Limb (tissue), 2 donors: Measurements from ENCODE around the gene NMT1.

ENCODE experiments used
- DNase-seq, 2 donors: peaks; one replicate each; pipeline ENCODE4 v3.0.0-alpha.2; 2016; ENCODE audit errors: extremely low spot score in 2 of 2

NMT1 gene

GRCh38 chr17:45104029-45104428, 42.9 kb downstream of the NMT1 start:
- no peak for DNase-seq

DNA sequence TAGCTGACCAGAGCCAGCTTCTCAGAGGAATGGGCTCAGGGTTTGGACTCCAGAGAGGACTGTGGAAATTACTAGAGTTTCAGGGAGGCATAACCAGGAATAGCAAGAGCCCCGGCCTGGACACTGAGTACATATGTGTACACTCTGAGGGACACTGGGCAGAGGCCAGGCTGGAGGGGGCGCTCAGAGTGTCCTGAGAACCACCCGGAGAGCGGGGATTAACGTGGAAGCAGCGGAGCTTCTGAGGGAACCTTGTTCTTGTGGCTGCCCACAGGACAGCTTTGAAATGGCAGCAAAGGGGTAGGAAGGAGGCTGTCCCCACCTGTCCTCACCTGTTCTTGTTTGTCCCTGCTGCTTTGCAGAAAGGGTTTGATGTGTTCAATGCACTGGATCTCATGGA, 43.4 kb downstream of the NMT1 start:
- DNase-seq, result no peak

DNA sequence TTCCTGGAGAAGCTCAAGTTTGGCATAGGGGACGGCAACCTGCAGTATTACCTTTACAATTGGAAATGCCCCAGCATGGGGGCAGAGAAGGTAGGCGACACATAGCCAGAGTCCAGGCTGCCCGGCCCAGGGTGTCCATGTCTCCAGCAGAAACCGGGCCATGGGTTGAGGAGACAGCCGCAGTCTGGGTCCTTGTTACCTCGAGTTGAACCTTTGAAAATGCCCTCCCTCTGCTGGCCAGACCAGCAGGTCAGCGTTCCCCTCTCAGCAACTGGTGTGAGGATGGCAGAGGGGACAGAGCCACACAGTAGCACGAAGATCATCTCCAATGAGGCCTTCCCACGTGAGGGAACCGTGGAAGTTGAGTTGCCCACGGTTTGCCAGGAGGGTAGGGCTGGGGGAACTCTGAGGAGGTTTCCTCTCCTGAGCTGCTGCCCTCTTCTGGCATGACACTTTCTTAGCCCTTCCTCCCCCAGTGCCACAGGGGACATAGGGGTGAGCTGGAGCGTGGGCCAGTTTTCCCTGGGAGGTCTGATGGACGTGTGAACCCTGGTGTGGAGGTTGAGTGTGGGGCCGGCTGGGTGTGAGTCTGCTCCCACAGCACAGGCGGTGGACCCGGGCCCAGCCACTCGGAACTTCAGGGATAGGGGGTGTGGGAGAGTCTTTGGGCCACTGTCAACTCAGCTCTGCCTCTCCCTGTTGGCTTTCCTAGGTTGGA, 43.9 kb downstream of the NMT1 start:
- no peak for DNase-seq

GRCh38 chr17:45106096-45106495, 45.0 kb downstream of the NMT1 start:
- no peak for DNase-seq

GRCh38 chr17:45106582-45106981, 45.5 kb downstream of the NMT1 start:
- DNase-seq, result no peak

- DNase-seq, result no peak
Measured at GRCh38 chr17:45107293-45108010, 46.3 kb downstream of the NMT1 start.

DNA sequence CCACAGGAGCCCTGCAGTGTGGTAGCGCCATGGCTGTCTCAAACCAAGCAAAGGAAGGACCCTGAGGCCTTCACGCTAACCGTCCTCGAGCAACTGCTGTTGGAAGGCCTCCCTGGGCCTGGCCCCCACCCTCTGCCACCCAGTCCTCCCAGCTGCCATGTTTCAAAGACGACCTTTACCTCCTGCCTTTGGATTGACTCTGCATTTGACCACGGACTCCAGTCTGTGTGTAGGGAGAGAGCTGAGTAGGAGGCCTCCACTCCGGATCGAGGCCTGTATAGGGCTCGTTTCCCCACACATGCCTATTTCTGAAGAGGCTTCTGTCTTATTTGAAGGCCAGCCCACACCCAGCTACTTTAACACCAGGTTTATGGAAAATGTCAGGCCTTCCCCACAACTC, 46.9 kb downstream of the NMT1 start:
- no peak for DNase-seq

DNA sequence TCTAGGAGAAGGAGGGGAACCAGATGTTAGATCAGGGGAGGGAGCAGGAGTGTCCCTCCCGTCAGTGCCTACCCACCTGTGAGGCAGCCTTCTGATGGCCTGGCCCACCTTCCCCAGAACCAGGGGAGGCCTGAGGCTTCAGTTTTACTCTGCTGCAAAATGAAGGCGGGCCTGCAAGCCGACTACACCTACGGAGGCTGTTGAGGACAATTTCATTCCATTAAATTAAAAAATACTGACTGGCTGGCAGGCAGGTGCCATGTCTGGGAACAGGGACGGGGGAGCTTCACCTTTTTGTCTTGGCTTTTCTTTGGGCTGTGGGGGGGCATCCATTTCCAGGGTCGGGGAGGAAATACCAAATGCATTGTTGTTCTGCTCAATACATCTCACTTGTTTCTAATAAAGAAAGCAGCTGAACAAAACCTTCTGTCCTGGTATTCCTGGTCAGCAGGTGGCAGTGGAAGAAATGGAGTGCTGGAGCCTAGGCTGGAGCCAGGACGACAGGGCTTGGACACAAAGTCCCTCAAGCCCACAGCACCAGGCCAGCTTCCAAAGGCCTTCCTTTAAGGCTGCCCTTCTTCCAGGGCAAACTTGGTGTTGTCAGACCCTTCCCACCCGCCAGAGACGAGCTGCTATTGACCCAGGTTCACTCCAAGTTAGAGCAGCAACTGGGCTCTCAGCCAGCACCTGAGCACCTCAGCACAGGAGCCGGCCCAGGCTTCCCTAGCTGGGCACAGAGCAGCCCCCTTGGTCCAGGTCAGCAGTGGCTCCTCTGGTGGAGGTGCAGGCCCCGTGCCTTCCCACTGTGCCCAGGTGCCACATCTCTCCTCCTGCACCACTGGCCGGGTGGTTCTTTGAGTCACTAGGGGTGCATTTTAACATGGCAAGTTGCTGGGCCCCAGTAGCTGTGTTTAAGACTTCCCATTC, 47.7 kb downstream of the NMT1 start:
- DNase-seq, result no peak

- DNase-seq, result no peak
Measured at GRCh38 chr17:45110676-45111611, 49.8 kb downstream of the NMT1 start.

DNA sequence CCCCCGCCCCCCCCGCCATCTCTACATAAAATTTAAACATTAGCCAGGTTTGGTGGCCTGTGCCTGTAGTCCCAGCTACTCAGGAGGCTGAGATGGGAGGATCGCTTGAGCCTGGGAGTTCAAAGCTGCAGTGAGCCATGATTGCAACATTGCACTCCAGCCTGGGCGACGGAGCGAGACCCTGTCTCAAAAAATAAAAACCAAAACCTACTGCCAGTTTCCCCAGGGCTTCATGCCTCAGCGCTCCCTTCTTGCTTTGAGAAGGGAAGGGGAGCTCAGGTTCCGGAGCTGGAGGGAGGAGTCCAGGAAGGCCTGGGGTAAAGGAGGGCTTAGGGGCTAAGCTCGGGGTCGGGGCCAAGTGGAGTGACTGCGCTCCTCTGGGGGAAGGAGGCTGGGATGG, 50.7 kb downstream of the NMT1 start:
- no peak for DNase-seq

- no peak for DNase-seq
Measured at GRCh38 chr17:45112559-45113423, 51.7 kb downstream of the NMT1 start.

GRCh38 chr17:45113424-45113754, 52.3 kb downstream of the NMT1 start:
- no peak for DNase-seq

DNA sequence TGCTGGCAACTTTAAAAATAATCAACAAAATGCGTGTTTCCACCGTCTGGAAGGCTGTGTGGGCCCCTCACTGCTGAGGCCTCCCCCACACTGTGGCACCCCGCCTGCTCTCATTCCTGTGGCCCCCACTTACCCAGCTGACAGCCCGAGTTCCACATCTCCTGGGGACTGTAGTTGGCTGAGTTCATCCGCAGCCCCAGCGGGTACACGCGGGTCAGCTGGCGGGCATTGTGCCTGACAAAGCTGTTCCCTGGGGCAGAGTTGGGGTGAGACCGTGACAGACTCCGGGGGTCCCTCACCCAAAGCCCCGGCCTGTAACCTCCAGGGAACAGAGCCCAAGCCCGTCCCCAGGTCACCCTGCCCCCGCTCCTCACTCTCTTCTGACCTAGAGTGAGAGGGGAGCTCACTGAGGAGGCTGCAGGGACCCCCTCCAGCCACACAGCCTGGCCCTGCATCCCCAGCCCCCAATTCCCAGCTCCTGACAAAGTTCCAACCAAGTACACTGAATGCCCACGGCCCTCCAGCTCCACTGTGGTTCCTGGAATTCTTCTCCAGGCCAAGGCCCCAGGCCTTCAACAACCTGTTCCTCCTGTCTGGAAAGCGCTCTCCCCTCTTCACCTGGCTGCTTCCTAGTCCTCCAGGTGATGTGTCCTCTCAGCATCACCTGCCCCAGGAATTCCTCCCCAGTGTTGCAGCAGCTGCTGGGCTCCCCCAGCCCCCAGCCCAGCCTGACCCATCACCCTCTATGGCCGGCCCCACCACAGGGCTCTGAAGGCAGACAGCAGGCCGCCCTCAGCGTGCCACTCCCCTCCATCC, 53.2 kb downstream of the NMT1 start:
- no peak for DNase-seq

DNA sequence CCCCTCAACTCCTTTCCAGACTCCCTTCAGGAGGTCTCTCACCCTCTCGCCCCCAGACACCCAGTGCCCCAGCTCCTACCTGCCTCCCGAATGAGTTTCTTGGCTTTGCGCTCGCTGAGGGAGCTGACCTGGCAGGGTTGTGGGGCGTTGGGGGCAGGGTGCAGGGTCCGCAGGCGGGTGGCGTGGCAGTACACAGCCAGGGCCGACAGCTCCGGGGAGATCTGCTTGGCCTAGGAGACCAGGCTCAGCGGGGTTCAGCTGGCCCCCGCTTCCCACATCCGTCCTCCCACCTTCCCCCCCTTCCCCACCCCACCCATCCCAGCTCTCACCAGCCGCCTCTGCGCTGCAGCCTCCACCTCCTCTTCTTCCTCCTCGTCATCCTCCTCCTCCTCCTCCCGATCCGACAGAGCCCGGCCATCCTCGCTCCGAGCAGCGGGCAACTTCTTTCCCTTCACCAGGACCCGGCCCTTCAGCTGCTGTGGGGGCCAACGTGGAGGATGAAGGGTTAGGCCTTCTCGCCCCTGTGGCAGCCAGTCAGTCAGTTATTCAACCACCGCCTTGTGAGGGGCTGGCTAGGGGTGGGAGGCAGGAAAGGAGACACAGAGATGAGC, 54.0 kb downstream of the NMT1 start:
- no peak for DNase-seq

DNA sequence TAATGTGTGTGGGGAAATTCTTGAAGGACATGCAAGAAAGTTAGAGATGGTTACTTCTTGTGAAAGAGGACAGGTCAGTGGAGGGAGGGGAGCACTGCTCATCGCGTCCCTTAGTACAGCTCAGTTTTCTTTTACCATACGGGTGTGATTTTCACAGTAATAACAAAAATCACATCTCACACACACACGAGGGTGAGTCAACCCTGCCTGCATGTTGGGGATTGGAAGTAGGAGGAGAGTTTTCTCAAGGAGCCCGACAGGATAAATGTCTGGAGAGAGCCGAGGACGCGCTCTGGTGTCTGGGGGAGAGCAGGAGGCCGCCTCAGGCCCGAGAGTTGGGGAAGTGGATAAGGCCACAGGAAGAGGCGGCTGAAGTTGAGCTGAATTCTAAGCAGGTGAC, 54.8 kb downstream of the NMT1 start:
- no peak for DNase-seq

DNA sequence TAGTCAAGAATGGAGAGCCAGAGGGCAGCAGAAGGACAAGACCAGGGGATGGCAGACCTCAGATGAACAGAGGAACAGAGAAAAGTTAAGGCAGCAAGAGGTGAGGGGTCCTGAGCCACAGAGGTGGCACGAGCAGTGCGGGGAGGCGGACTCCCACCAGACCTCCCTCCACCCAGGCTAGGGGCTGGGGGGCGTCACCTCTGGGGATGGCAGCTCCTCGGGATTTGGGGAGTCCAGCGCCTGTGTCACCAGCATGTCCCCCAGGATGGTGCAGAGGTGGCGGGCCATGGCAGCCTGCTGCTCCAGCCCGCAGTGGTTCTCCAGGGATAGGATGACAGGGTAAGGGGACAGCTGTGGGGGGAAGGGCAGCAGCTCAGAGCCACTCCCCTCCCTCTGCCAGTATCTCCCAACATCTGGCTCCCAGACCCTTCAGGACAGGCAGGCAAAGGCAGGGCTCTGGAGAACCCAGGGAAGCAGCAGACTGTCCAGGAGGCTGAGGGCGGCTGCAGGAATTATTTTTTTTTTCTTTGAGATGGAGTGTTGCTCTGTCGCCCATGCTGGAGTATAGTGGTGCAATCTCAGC, 55.4 kb downstream of the NMT1 start:
- no peak for DNase-seq

GRCh38 chr17:45117334-45117733, 56.2 kb downstream of the NMT1 start:
- DNase-seq, result no peak

DNA sequence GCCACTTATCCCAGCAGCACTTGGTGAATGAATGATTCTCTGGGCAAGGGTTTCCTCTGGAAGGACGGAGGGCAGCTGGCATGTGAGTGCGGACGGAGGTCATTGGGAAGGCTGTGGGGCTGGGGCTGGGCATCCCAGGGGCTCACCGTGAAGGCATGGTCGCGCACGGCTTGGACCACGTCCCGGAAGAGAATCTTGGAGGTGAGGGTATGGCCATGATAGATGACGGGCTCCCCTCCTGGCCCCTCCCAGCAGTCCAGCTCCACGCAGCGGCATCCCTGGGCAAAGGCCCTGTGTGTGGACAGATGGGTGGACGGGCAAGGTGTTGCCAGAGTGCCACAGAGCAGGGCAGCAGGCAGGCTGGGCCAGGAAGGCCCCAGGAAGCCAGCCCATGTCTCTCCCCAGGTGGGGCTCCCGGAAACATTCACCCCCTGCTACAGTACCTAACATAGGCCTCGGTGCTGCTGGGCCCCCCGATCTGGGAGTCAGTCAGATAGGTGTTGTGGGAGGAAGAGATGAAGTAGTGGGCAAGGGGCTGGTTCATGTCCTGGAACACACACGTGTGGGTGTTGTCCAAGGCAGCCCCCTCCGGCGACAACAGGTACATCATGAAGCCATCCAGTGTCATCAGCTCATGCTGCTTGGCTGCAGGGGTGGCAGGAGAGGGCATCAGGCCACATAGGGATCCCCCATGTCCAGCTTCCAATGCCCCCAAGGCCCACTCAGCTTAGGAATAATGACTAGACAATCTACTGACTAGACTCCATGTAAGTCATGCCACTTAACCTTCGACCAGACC, 56.9 kb downstream of the NMT1 start:
- DNase-seq, result no peak
